Activated naive CD4-positive, alpha-beta T cell treated with anti-CD3 and anti-CD28 coated beads, Interleukin-2, amount 50 U/mL, for 72 hours (primary cell): ENCODE measurements around the gene SYCP2L. TPM values are rescaled to one million over a fixed set of nuclear protein-coding genes. Genes with fewer than 3 reads are reported as not detected.
"Not testable (repeated sequence)": the region's sequence is repeated elsewhere in the genome, so short reads cannot be mapped to it uniquely, and the experiment has no call there.

ENCODE experiments used
- ATAC-seq, 2 donors: fragments of 150-1000 bp; cut with Tn5 transposase; 2 replicates each; pipeline ENCODE4 v1.10.0; 2021; ENCODE audit warnings: mild to moderate bottlenecking in 2 of 2, moderate library complexity in 2 of 2
- DNase-seq, 2 donors: peaks; one replicate each; pipeline ENCODE4 v3.0.0; 2021 to 2022; ENCODE audit warnings: low spot score in 2 of 2
- H3K27ac Mint-ChIP-seq, 2 donors: one replicate each; pipeline ENCODE4 v1.8.0; 2022; ENCODE audit warnings: mild to moderate bottlenecking in 2 of 2, mixed read lengths in 2 of 2
- H3K36me3 Mint-ChIP-seq, 2 donors: one replicate each; pipeline ENCODE4 v1.8.0; 2022; ENCODE audit warnings: mixed read lengths in 2 of 2
- H3K9me3 Mint-ChIP-seq, 2 donors: one replicate each; pipeline ENCODE4 v1.8.0; 2022; ENCODE audit warnings: mixed read lengths in 2 of 2
- total RNA-seq, 2 donors: library from RNA; stranded (reverse); gene quantifications; one replicate each; pipeline ENCODE4 v1.2.3, GENCODE V29; 2022

SYCP2L gene
- total RNA-seq, 2 donors from 2014 or later: 0.39 to 0.71 TPM

GRCh38 chr6:10968776-10969175, 81.9 kb downstream of the SYCP2L start:
- Mint-ChIP-seq H3K27ac (no peak overlapping the region), H3K9me3 (peaks cover 7 to 16% of the 10 kb centered on the region in 2 donors), H3K36me3 (no peaks in the 10 kb centered on the region)
- no peak for ATAC-seq
- DNase-seq: no peak

DNA sequence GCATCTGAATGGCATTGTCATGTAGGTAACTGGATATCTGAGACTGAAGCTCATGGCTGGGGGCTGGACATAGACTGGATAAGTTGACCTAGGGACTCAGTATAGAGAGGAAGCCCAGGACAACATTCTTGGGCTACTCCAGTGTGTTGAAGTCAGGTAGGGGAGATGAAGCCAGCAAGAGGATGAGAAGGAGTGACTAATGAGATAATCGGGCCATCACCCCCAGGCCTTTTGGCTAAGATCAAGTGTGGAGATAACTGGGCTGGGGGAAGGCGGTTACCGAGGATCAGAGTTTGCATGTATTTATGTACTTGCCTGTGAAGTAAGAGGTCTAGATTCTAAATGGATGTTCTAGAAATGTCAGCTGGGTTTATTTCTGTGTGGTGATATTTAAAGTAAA, 83.9 kb downstream of the SYCP2L start:
- DNase-seq (no peak), ATAC-seq (no peak)
- Mint-ChIP-seq H3K27ac (no peak overlapping the region), H3K9me3 (peaks cover 7% of the 10 kb centered on the region in 2 donors), H3K36me3 (no peaks in the 10 kb centered on the region)

- H3K27ac Mint-ChIP-seq: no peak overlapping the region
- ATAC-seq: no peak
- H3K9me3 Mint-ChIP-seq: peaks cover 7% of the 10 kb centered on the region in 2 donors
Observed at GRCh38 chr6:10972196-10972595, 85.3 kb downstream of the SYCP2L start.

GRCh38 chr6:10976571-10976970, 89.7 kb downstream of the SYCP2L start:
- ATAC-seq: no peak
- H3K36me3 Mint-ChIP-seq: no peaks in the 10 kb centered on the region
- DNase-seq: no peak
- no peaks in the 10 kb centered on the region for H3K9me3 Mint-ChIP-seq
- no peak overlapping the region for H3K27ac Mint-ChIP-seq

More at GRCh38 chr6:10972196-10972595, 85.3 kb downstream of the SYCP2L start:
- no peak for DNase-seq
- no peaks in the 10 kb centered on the region for H3K36me3 Mint-ChIP-seq

- ATAC-seq (no peak), DNase-seq (no peak)
- Mint-ChIP-seq H3K36me3 (no peaks in the 10 kb centered on the region), H3K9me3 (no peaks in the 10 kb centered on the region), H3K27ac (no peak overlapping the region)
Observed at GRCh38 chr6:10977231-10977968, 90.5 kb downstream of the SYCP2L start.

- Mint-ChIP-seq H3K27ac (no peak overlapping the region), H3K9me3 (no peaks in the 10 kb centered on the region), H3K36me3 (no peaks in the 10 kb centered on the region)
- DNase-seq (no peak), ATAC-seq (no peak)
Observed at GRCh38 chr6:10979603-10980002, 92.8 kb downstream of the SYCP2L start.

GRCh38 chr6:10981409-10981808, 94.6 kb downstream of the SYCP2L start:
- H3K36me3 Mint-ChIP-seq: no peaks in the 10 kb centered on the region
- ATAC-seq: no peak
- DNase-seq: no peak
- H3K9me3 Mint-ChIP-seq: no peaks in the 10 kb centered on the region
- H3K27ac Mint-ChIP-seq: no peak overlapping the region

DNA sequence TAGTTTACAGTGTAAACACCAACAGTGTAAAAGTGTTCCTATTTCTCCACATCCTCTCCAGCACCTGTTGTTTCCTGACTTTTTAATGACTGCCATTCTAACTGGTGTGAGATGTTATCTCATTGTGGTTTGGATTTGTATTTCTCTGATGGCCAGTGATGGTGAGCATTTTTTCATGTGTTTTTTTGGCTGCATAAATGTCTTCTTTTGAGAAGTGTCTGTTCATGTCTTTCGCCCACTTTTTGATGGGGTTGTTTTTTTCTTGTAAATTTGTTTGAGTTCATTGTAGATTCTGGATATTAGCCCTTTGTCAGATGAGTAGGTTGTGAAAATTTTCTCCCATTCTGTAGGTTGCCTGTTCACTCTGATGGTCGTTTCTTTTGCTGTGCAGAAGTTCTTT, 98.1 kb downstream of the SYCP2L start:
- not testable (repeated sequence) for H3K36me3 Mint-ChIP-seq, H3K9me3 Mint-ChIP-seq, ATAC-seq, H3K27ac Mint-ChIP-seq, DNase-seq

- DNase-seq (no peak), ATAC-seq (no peak)
- Mint-ChIP-seq H3K9me3 (no peaks in the 10 kb centered on the region), H3K27ac (no peak overlapping the region), H3K36me3 (no peaks in the 10 kb centered on the region)
Observed at GRCh38 chr6:10989587-10989986, 102.7 kb downstream of the SYCP2L start.

DNA sequence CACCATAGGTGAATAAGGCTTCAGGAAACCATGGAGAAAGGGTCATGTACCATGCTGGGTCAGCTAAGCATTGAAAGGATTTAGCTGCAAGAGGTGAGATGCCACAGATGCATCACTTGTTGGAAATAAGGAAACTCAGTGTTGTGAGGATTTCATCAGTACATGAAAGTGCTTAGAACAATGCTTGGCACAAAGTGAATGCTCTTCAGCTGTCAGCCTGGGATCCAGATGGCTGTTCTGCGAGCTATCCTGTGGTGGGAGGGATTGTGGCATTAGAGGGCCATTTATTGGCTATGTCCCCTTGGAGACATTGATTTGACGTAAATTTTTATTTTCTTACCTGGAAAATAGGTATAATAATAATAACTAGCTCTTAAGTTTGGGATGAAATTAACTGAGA, 104.3 kb downstream of the SYCP2L start:
- DNase-seq (no peak), ATAC-seq (no peak)
- H3K36me3 Mint-ChIP-seq: no peaks in the 10 kb centered on the region
- no peak overlapping the region for H3K27ac Mint-ChIP-seq
- H3K9me3 Mint-ChIP-seq: no peaks in the 10 kb centered on the region

DNA sequence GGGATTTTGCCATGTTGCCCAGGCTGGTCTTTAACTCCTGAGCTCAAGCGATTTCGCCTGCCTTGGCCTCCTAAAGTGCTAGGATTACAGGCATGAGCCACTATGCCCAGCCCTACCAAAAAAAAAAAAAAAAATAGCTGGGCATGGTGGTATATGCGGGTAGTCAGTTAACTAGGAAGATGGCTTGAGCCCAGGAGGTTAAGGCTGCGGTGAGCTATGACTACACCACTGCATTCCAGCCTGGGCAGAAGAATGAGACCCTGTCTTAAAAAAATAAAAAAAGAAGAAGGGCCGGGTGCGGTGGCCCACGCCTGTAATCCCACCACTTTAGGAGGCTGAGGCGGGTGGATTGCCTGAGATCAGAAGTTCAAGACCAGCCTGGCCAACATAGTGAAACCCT, 107.0 kb downstream of the SYCP2L start:
- no peak for DNase-seq
- ATAC-seq: no peak
- H3K9me3 Mint-ChIP-seq: no peaks in the 10 kb centered on the region
- H3K27ac Mint-ChIP-seq: no peak overlapping the region
- no peaks in the 10 kb centered on the region for H3K36me3 Mint-ChIP-seq

DNA sequence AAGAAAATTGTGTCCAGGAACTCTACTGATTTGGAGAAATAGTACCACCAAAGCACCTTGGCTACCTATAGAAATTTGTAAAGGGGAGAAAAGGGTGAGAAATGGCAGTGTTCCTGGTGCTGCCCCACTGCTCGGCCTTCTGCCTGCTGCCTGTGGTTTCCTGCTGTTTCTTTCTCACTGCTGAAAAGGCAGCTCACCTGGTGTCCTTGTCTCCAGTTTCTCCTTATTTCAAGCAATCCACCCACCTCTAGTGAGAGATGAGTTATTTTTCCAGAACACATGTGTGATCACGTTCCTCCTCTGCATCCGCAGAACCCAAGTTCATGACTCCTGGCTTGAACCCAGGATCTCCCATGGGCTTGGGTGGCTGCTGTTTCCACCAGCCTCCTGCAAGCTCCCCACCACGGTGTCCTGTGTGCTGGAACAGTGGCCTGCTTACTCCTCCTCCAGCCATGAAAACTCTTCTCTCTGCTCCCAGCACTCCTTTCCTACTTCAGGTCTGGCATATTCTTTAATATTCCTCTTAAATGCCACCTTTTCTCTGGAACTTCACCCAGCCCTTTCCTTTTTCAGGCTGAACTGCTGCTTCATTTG, 108.4 kb downstream of the SYCP2L start:
- H3K9me3 Mint-ChIP-seq: no peaks in the 10 kb centered on the region
- ATAC-seq: no peak
- no peak for DNase-seq
- no peak overlapping the region for H3K27ac Mint-ChIP-seq
- no peaks in the 10 kb centered on the region for H3K36me3 Mint-ChIP-seq

DNA sequence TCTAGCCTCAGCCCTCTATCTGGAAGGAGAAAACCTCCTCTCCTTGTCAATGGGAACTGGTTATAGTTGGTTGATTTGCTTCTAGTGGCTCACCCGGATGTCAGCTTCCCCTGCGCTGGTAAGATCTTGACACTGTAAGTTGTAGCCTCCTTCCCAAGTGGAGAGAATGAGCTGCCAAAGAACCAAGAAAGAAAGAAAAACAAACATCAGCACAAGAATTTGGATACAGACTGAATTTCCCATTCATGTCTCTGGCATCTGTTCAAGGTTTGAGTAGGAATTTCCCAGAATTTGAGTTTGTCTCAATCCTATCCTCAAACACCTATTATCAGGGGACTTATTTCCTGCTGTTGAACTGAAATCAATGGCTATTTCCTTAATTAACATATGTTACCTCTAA, 113.1 kb downstream of the SYCP2L start:
- DNase-seq (no peak), ATAC-seq (no peak)
- Mint-ChIP-seq H3K27ac (peak overlapping the region in 1 of 2 donors; percentile 13), H3K9me3 (no peaks in the 10 kb centered on the region), H3K36me3 (no peaks in the 10 kb centered on the region)

- DNase-seq (no peak), ATAC-seq (no peak)
- Mint-ChIP-seq H3K36me3 (no peaks in the 10 kb centered on the region), H3K27ac (no peak overlapping the region), H3K9me3 (no peaks in the 10 kb centered on the region)
Observed at GRCh38 chr6:11002176-11002575, 115.3 kb downstream of the SYCP2L start.

- ATAC-seq, H3K9me3 Mint-ChIP-seq, H3K36me3 Mint-ChIP-seq, DNase-seq, H3K27ac Mint-ChIP-seq: not testable (repeated sequence)
Observed at GRCh38 chr6:11003297-11003696, 116.4 kb downstream of the SYCP2L start.

- no peak for ATAC-seq
- H3K27ac Mint-ChIP-seq: no peak overlapping the region
- no peaks in the 10 kb centered on the region for H3K9me3 Mint-ChIP-seq
- no peak for DNase-seq
- H3K36me3 Mint-ChIP-seq: no peaks in the 10 kb centered on the region
Observed at GRCh38 chr6:11006061-11006460, 119.2 kb downstream of the SYCP2L start.

GRCh38 chr6:11007715-11008608, 121.1 kb downstream of the SYCP2L start:
- no peaks in the 10 kb centered on the region for H3K9me3 Mint-ChIP-seq
- H3K27ac Mint-ChIP-seq: no peak overlapping the region
- DNase-seq (no peak), ATAC-seq (peak in 1 of 2 donors; percentile 91)
- no peaks in the 10 kb centered on the region for H3K36me3 Mint-ChIP-seq
